Measurements from ENCODE around the gene GNAI3.
A peak's percentile ranks its signal among the peaks of the same experiment; 100 is the strongest.

GNAI3 gene

GRCh38 chr1:109619576-109620400, 71.4 kb downstream of the GNAI3 start, which contains the start of the genes AMPD2 and GNAT2:
Gene AMPD2, plus strand, starts transcription at chr1:109619837. Its CDS starts 1,339 bp downstream, at chr1:109621176.
Gene GNAT2, minus strand, starts transcription at chr1:109619616. Its CDS starts 6,746 bp downstream, at chr1:109612870.
- peak within 1 kb of the TSS; percentile 93 for H3K4me3 ChIP-seq (ENCODE audit: low read depth, low read length)
- peak; percentile 88 for DNase-seq (ENCODE audit: low read depth)
- no peak for TF ChIP-seq CTCF (conservative IDR thresholded peaks at IDR 0.05; ENCODE audit: low read depth, low read length)

GRCh38 chr1:109620401-109620791, 72.0 kb downstream of the GNAI3 start:
- peak overlapping the region; percentile 93 for H3K4me3 ChIP-seq (ENCODE audit: low read depth, low read length)
- no peak for TF ChIP-seq CTCF (conservative IDR thresholded peaks at IDR 0.05; ENCODE audit: low read depth, low read length)
- DNase-seq (ENCODE audit: low read depth): peak; percentile 54

GRCh38 chr1:109620841-109621286, 72.4 kb downstream of the GNAI3 start:
- peak; percentile 96 for DNase-seq (ENCODE audit: low read depth)
- TF ChIP-seq CTCF (conservative IDR thresholded peaks at IDR 0.05; ENCODE audit: low read depth, low read length): no peak
- H3K4me3 ChIP-seq (ENCODE audit: low read depth, low read length): peak overlapping the region; percentile 93

GRCh38 chr1:109621379-109622136, 73.1 kb downstream of the GNAI3 start:
- DNase-seq (ENCODE audit: low read depth): no peak
- peak overlapping the region; percentile 93 for H3K4me3 ChIP-seq (ENCODE audit: low read depth, low read length)
- TF ChIP-seq CTCF (conservative IDR thresholded peaks at IDR 0.05; ENCODE audit: low read depth, low read length): no peak

- H3K4me3 ChIP-seq (ENCODE audit: low read depth, low read length): peak overlapping the region; percentile 93
- DNase-seq (ENCODE audit: low read depth): no peak
- TF ChIP-seq CTCF (conservative IDR thresholded peaks at IDR 0.05; ENCODE audit: low read depth, low read length): no peak
These were observed 73.9 kb downstream of the GNAI3 start for GRCh38 chr1:109622137-109622892.

- no peak for TF ChIP-seq CTCF (conservative IDR thresholded peaks at IDR 0.05; ENCODE audit: low read depth, low read length)
- DNase-seq (ENCODE audit: low read depth): no peak
- H3K4me3 ChIP-seq (ENCODE audit: low read depth, low read length): no peak overlapping the region
These were observed 74.5 kb downstream of the GNAI3 start for GRCh38 chr1:109622895-109623294.
